HL-60 (cell line): Measurements from ENCODE around the gene ST6GAL1.

Source experiments
- DNase-seq, 2 experiments: peaks; one replicate each; pipeline ENCODE4 v3.0.0-alpha.2; 2010 to 2020; ENCODE audit warnings: low read depth in 1 of 2, low spot score in 1 of 2
- H3K27ac ChIP-seq: fragments of 250-450 bp; sonication (Bioruptor Pico); replicated peaks from 2 replicates; pipeline ENCODE4 v1.5.1; 2020; ENCODE audit warnings: mild to moderate bottlenecking, moderate library complexity
- H3K27me3 ChIP-seq: fragments of 250-450 bp; sonication (Bioruptor Pico); 2 replicates; pipeline ENCODE4 v1.5.1; 2021; ENCODE audit warnings: mild to moderate bottlenecking, moderate library complexity; ENCODE audit not compliant: insufficient read depth, poor library complexity, severe bottlenecking
- H3K4me3 ChIP-seq: replicated peaks from 2 replicates; pipeline ENCODE4 v1.5.1; 2011; ENCODE audit warnings: mild to moderate bottlenecking, control low read depth, low read length; ENCODE audit not compliant: insufficient read depth
- CTCF ChIP-seq: IDR thresholded peaks from one replicate; pipeline ENCODE4 v1.5.1; 2011; ENCODE audit warnings: low read length, control low read depth, inconsistent platforms; ENCODE audit not compliant: insufficient read depth
- GABPA ChIP-seq: IDR thresholded peaks from 2 replicates; pipeline ENCODE4 v1.6.1; 2012; ENCODE audit warnings: low read depth
- POLR2AphosphoS5 ChIP-seq: IDR thresholded peaks from 2 replicates; pipeline ENCODE4 v1.6.1; 2012; ENCODE audit warnings: low read depth
- REST ChIP-seq: IDR thresholded peaks from 2 replicates; pipeline ENCODE4 v1.6.1; 2012; ENCODE audit warnings: low read depth; ENCODE audit not compliant: insufficient replicate concordance
- SPI1 ChIP-seq: IDR thresholded peaks from 2 replicates; pipeline ENCODE4 v1.6.1; 2012; ENCODE audit warnings: low read depth, mild to moderate bottlenecking, borderline replicate concordance

Gene ST6GAL1

GRCh38 chr3:186895406-186895805 lies 34.9 kb upstream of the ST6GAL1 start:
- H3K27ac ChIP-seq, result no peak overlapping the region
- DNase-seq, result no peak
- H3K4me3 ChIP-seq, result no peak overlapping the region
- no peaks in the 10 kb centered on the region for H3K27me3 ChIP-seq
- TF ChIP-seq REST, result no peak
- no peak for TF ChIP-seq CTCF
- TF ChIP-seq GABPA, result no peak
- TF ChIP-seq SPI1, result no peak
- TF ChIP-seq POLR2AphosphoS5, result no peak

GRCh38 chr3:186896006-186896405 lies 34.3 kb upstream of the ST6GAL1 start:
- H3K27me3 ChIP-seq, result no peaks in the 10 kb centered on the region
- H3K27ac ChIP-seq, result no peak overlapping the region
- TF ChIP-seq REST (no peak), GABPA (no peak), SPI1 (no peak), POLR2AphosphoS5 (no peak), CTCF (no peak)
- no peak overlapping the region for H3K4me3 ChIP-seq
- no peak for DNase-seq

- Histone ChIP-seq H3K27ac (no peak overlapping the region), H3K27me3 (no peaks in the 10 kb centered on the region), H3K4me3 (no peak overlapping the region)
- no peak for DNase-seq
- TF ChIP-seq CTCF (no peak), POLR2AphosphoS5 (no peak), GABPA (no peak)
Observed at GRCh38 chr3:186896875-186897274, 33.5 kb upstream of the ST6GAL1 start.

- TF ChIP-seq CTCF (no peak), GABPA (no peak), SPI1 (no peak), POLR2AphosphoS5 (no peak), REST (no peak)
- H3K27me3 ChIP-seq, result no peaks in the 10 kb centered on the region
- no peak overlapping the region for H3K27ac ChIP-seq
- DNase-seq, result no peak
- no peak overlapping the region for H3K4me3 ChIP-seq
Observed at GRCh38 chr3:186901135-186901734, 29.1 kb upstream of the ST6GAL1 start.
